Mesenteric fat pad (tissue), 1 donor: ENCODE measurements around the gene MPZL2. TPM values are rescaled to one million over a fixed set of nuclear protein-coding genes. Genes with fewer than 3 reads are reported as not detected.

Experiments
- DNase-seq: peaks from one replicate; pipeline ENCODE4 v3.0.0-alpha.2; 2020; ENCODE audit warnings: low spot score
- total RNA-seq: library from RNA; stranded (reverse); fragmentation: NEBNext Ultra II Directional; extraction: Animal tissue kit (Norgen Biotek cat#: 25700); gene quantifications from one replicate; pipeline ENCODE4 v1.2.1, GENCODE V29; 2021
- donor health status: DM: yes; HTN: yes; CAD: no.

Gene MPZL2
- total RNA-seq, 1 donor from 2014 or later: 36.8 TPM

- DNase-seq: no peak
These were observed 19.9 kb downstream of the MPZL2 start for GRCh38 chr11:118243993-118244762.

GRCh38 chr11:118243161-118243560 lies 20.9 kb downstream of the MPZL2 start:
- no peak for DNase-seq

- DNase-seq: no peak
These were observed 22.4 kb downstream of the MPZL2 start for GRCh38 chr11:118241764-118242098.

GRCh38 chr11:118240999-118241763 lies 22.9 kb downstream of the MPZL2 start:
- no peak for DNase-seq

- no peak for DNase-seq
These were observed 24.4 kb downstream of the MPZL2 start for GRCh38 chr11:118239509-118240205.

- no peak for DNase-seq
These were observed 25.2 kb downstream of the MPZL2 start for GRCh38 chr11:118238929-118239328.

- no peak for DNase-seq
These were observed 25.7 kb downstream of the MPZL2 start for GRCh38 chr11:118238421-118238820.

GRCh38 chr11:118236170-118236569 lies 27.9 kb downstream of the MPZL2 start:
- DNase-seq: no peak

- DNase-seq: no peak
These were observed 29.3 kb downstream of the MPZL2 start for GRCh38 chr11:118234833-118235232.

GRCh38 chr11:118233850-118234249 lies 30.2 kb downstream of the MPZL2 start:
- no peak for DNase-seq

GRCh38 chr11:118233377-118233776 lies 30.7 kb downstream of the MPZL2 start:
- DNase-seq: no peak

GRCh38 chr11:118232659-118233058 lies 31.4 kb downstream of the MPZL2 start:
- DNase-seq: no peak

GRCh38 chr11:118231461-118231860 lies 32.6 kb downstream of the MPZL2 start:
- DNase-seq: no peak

GRCh38 chr11:118230088-118230487 lies 34.0 kb downstream of the MPZL2 start:
- DNase-seq: no peak

GRCh38 chr11:118229274-118229847 lies 34.7 kb downstream of the MPZL2 start:
- no peak for DNase-seq

- DNase-seq: no peak
These were observed 36.0 kb downstream of the MPZL2 start for GRCh38 chr11:118227865-118228785.

GRCh38 chr11:118226781-118227180 lies 37.3 kb downstream of the MPZL2 start:
- DNase-seq: no peak

- no peak for DNase-seq
These were observed 37.8 kb downstream of the MPZL2 start for GRCh38 chr11:118226296-118226695.

GRCh38 chr11:118224511-118225188 lies 39.4 kb downstream of the MPZL2 start, which contains the start of gene JAML:
TSS of gene JAML (minus strand) at chr11:118225011. CDS start at chr11:118214866, 10,145 bp downstream.
- no peak for DNase-seq

- no peak for DNase-seq
These were observed 40.1 kb downstream of the MPZL2 start for GRCh38 chr11:118223992-118224391.
